Measurements from ENCODE around the gene TCHHL1.

TCHHL1 gene

DNA sequence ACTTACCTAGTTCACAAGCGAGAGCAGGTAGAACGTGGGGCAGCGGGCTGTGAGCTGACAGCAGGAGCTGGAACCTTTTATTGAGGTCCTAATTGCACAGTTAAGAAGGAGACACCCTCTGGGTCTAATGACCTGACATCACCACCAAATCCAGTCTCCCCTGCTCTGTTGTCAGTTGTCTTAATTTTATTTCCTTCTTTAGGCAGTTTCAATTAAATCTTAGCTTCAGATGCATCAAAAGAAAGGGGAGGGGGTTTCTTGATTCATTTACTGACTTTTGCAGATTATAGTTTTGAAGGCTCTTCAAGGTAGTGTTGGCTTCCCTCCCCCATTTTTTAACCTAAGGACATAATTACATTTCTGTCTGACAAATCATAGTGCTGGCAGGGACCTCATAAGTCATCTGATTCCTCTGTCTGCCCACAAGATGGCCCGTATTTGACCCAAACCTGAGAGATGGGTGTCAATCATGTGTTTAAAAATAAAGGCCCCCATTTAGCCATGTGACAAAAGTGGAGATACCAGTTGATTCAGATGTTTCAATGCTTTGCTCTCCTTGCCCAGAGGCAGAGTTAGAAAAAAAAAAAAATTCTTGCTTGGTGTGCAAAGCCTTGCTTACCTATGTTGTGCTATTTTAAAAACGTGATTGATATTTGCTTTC, at the start of gene TCHHL1:
TCHHL1 (minus strand) TSS at position 51 of the 661 bp plus-strand sequence. CDS start 921 bp downstream, outside the sequence.
- DNase-seq (ENCODE audit: low read depth), result no peak

GRCh38 chr1:152137215-152137614, 48.4 kb upstream of the TCHHL1 start:
- DNase-seq (ENCODE audit: low read depth), result no peak

- no peak for DNase-seq (ENCODE audit: low read depth)
These were observed 41.3 kb upstream of the TCHHL1 start for GRCh38 chr1:152130186-152130585.

GRCh38 chr1:152127673-152128072, 38.8 kb upstream of the TCHHL1 start:
- DNase-seq (ENCODE audit: low read depth), result no peak

GRCh38 chr1:152125834-152126443, 37.1 kb upstream of the TCHHL1 start:
- no peak for DNase-seq (ENCODE audit: low read depth)

DNA sequence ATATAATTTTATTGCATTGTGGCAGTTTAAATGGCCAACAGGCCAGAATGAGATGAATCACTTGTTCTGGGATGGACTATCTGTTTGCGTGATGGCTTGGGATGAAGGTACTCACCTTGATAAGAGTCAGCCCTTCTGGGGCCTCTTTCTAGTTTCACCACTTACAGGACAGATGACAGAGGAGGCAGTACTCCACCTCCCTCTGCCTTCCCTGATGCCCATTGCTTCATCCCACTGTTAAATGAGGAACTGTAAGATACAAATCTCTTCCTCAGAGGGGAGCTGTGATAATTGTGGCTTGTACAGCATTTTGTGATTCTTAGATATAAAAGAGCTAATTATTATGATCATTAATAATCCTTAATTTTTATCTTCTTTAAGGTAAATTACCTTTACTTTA, 30.1 kb upstream of the TCHHL1 start:
- no peak for DNase-seq (ENCODE audit: low read depth)

GRCh38 chr1:152115344-152115743, 26.5 kb upstream of the TCHHL1 start, which contains the start of gene TCHH:
TCHH (minus strand) TSS chr1:152115444; CDS start chr1:152114080, 1,364 bp downstream.
- DNase-seq (ENCODE audit: low read depth), result no peak

- DNase-seq (ENCODE audit: low read depth), result no peak
These were observed 24.1 kb upstream of the TCHHL1 start for GRCh38 chr1:152112885-152113432.

DNA sequence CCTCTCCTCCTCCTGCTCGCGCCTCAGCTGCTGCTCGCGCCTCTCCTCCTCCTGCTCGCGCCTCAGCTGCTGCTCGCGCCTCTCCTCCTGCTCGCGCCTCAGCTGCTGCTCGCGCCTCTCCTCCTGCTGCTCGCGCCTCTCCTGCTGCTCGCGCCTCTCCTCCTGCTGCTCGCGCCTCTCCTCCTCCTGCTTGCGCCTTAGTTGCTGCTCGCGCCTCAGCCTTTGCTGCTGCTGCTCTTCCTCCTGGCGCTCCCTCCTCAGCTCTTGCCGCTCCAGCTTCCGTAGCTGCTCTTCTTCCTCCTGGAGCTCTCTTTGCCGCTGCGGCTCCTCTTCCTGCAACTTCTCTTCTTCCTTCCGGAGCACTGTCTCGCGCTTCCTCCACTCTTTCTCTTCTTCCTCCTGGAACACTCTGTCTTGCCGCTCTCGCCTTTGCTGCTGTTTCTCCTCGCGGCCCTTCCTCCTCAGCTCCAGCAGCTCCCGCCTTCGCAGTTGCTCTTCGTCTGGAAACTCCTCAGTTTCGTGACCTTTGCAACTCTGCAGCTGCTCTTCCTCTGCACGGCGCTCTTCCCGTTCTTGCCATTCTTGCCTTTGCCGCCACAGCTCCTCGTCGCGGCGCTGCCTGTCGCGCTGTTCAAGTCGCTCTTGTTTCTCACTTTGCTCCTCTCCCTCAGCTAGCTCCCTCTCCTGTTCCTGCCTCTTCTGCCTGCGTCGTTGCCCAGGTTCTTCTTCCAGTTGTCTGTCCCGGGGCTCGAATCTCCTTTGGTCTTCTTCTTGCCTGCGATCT, 23.4 kb upstream of the TCHHL1 start:
- no peak for DNase-seq (ENCODE audit: low read depth)

DNA sequence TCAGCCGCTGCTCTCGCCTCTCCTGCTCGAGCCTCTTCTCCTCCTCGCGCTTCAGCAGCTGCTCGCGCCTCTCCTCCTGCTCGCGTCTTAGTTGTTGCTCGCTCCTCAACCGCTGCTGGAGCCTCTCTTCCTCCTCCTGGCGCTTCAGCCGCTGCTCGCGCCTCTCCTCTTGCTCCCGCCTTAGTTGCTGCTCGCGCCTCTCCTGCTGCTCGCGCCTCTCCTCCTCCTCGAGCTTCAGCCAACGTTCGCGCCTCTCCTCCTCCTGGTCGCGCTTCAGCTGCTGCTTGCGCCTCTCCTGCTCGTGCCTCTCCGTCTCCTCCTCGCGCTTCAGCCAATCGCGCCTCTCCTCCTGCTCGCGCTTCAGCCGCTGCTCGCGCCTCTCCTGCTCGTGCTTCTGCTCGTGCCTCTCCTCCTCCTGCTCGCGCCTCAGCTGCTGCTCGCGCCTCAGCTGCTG, 22.7 kb upstream of the TCHHL1 start:
- DNase-seq (ENCODE audit: low read depth), result no peak

- no peak for DNase-seq (ENCODE audit: low read depth)
These were observed 22.1 kb upstream of the TCHHL1 start for GRCh38 chr1:152110860-152111514.

GRCh38 chr1:152110365-152110859, 21.5 kb upstream of the TCHHL1 start:
- no peak for DNase-seq (ENCODE audit: low read depth)

DNA sequence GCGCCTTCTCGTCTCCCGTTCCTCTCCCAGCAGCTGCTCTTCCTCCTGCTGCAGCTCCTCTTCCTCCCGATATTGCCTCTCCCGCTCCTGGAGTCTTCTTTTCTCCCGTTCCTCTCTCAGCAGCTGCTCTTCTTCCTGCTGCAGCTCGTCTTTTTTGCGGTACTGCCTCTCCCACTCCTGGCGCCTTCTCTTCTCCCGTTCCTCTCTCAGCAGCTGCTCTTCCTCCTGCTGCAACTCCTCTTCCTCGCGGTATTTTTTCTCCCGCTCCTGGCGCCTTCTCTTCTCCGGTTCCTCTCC, 21.1 kb upstream of the TCHHL1 start:
- no peak for DNase-seq (ENCODE audit: low read depth)

GRCh38 chr1:152109231-152109997, 20.6 kb upstream of the TCHHL1 start:
- DNase-seq (ENCODE audit: low read depth), result no peak

- DNase-seq (ENCODE audit: low read depth), result no peak
These were observed 20.0 kb upstream of the TCHHL1 start for GRCh38 chr1:152108882-152109222.

- DNase-seq (ENCODE audit: low read depth), result no peak
These were observed 19.4 kb upstream of the TCHHL1 start for GRCh38 chr1:152107984-152108881.

- no peak for DNase-seq (ENCODE audit: low read depth)
These were observed 18.4 kb upstream of the TCHHL1 start for GRCh38 chr1:152107031-152107983.

DNA sequence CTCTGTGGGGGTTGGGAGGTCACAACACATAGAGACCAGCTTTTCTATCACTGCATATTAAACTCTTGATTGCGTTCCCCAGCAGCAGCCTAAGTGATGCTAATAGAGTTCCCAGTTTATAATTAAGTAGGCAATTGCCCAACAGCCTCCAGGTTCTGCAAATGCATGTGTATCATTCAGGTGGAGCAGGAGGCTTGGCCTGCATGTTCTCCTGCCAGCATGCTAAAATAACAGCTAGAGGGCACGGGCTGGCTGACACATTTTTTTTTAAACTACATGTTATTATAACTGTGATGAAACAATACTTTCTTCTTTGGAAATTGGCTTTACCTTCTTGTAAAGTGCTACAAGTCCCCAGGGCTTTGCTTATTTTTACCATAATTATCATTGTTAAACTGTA, 16.0 kb upstream of the TCHHL1 start:
- DNase-seq (ENCODE audit: low read depth), result no peak

DNA sequence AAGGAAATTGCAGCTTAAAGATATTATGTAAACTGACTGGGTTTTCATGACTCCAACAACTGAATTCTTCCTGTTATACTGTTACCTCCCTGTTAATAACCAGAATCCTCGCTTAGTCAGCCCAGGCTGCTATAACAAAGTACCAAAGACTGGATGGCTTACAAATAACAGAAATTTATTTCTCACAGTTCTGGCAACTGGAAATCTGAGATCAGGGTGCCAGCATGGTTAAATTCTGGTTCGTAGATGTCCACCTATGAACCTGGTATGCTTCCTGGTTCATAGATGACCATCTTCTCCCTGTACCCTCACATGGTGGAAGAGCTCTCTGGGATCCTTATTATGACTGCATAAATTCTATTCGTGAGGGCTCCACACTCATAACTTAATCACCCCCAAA, 8.1 kb upstream of the TCHHL1 start:
- DNase-seq (ENCODE audit: low read depth), result no peak

Data from T-helper 22 cell (primary cell).